Measurements from ENCODE around the gene MAPKAPK2.

- TF ChIP-seq, protein P1, sequence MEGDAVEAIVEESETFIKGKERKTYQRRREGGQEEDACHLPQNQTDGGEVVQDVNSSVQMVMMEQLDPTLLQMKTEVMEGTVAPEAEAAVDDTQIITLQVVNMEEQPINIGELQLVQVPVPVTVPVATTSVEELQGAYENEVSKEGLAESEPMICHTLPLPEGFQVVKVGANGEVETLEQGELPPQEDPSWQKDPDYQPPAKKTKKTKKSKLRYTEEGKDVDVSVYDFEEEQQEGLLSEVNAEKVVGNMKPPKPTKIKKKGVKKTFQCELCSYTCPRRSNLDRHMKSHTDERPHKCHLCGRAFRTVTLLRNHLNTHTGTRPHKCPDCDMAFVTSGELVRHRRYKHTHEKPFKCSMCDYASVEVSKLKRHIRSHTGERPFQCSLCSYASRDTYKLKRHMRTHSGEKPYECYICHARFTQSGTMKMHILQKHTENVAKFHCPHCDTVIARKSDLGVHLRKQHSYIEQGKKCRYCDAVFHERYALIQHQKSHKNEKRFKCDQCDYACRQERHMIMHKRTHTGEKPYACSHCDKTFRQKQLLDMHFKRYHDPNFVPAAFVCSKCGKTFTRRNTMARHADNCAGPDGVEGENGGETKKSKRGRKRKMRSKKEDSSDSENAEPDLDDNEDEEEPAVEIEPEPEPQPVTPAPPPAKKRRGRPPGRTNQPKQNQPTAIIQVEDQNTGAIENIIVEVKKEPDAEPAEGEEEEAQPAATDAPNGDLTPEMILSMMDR (IDR thresholded peaks at IDR 0.05; ENCODE audit: low read length): no peak
- no peak for TF ChIP-seq EZH2 (optimal IDR thresholded peaks at IDR 0.05; ENCODE audit: low read depth, low read length)
Measured at GRCh38 chr1:206681359-206681758, 3.3 kb upstream of the MAPKAPK2 start.

All from MM.1S (cell line).